ENCODE measurements around the gene HLA-DMB.

Gene HLA-DMB

GRCh38 chr6:32906539-32906938 lies 34.3 kb downstream of the HLA-DMB start:
- no peak for DNase-seq (ENCODE audit: low read depth)

GRCh38 chr6:32905078-32905477 lies 35.8 kb downstream of the HLA-DMB start:
- no peak for DNase-seq (ENCODE audit: low read depth)

GRCh38 chr6:32903952-32904351 lies 36.9 kb downstream of the HLA-DMB start:
- no peak for DNase-seq (ENCODE audit: low read depth)

GRCh38 chr6:32895006-32895345 lies 45.9 kb downstream of the HLA-DMB start:
- no peak for DNase-seq (ENCODE audit: low read depth)

GRCh38 chr6:32894085-32895005 lies 46.5 kb downstream of the HLA-DMB start:
- DNase-seq (ENCODE audit: low read depth) = peak; percentile 87

- DNase-seq (ENCODE audit: low read depth) = no peak
Observed at GRCh38 chr6:32890831-32891230, 50.0 kb downstream of the HLA-DMB start.

GRCh38 chr6:32889533-32889932 lies 51.3 kb downstream of the HLA-DMB start:
- DNase-seq (ENCODE audit: low read depth) = no peak

- DNase-seq (ENCODE audit: low read depth) = no peak
Observed at GRCh38 chr6:32888576-32888975, 52.3 kb downstream of the HLA-DMB start.

GRCh38 chr6:32887616-32888015 lies 53.2 kb downstream of the HLA-DMB start:
- no peak for DNase-seq (ENCODE audit: low read depth)

GRCh38 chr6:32886681-32887383 lies 54.0 kb downstream of the HLA-DMB start:
- no peak for DNase-seq (ENCODE audit: low read depth)

- DNase-seq (ENCODE audit: low read depth) = no peak
Observed at GRCh38 chr6:32885698-32886286, 55.0 kb downstream of the HLA-DMB start.

Data from activated T-helper 9 cell treated with anti-CD3 and anti-CD28 coated beads, Interleukin-2, amount 50 U/mL, for 16 hours (primary cell).